OCI-LY1 (cell line): Measurements from ENCODE around the gene CXCR6.

Source experiments
- H2AFZ ChIP-seq: fragments of 200-600 bp; sonication (generic), shearing (Covaris generic); 2 replicates; pipeline ENCODE4 v1.6.0; 2014; ENCODE audit warnings: antibody characterized with exemption, mild to moderate bottlenecking, low read length
- H3F3A ChIP-seq: fragments of 200-600 bp; sonication (generic), shearing (Covaris generic); 2 replicates; pipeline ENCODE4 v1.6.0; 2014; ENCODE audit warnings: mild to moderate bottlenecking, antibody characterized with exemption, low read length, moderate library complexity; ENCODE audit not compliant: insufficient read depth
- H3K27ac ChIP-seq: fragments of 200-600 bp; sonication (generic); 2 replicates; pipeline ENCODE4 v1.5.1; 2014; ENCODE audit warnings: low read length, mixed run types, mild to moderate bottlenecking, low read depth; ENCODE audit not compliant: poor library complexity, severe bottlenecking
- H3K27me3 ChIP-seq: fragments of 200-600 bp; sonication (generic); 2 replicates; pipeline ENCODE4 v1.6.0; 2014; ENCODE audit warnings: antibody characterized with exemption, mild to moderate bottlenecking, low read length, moderate library complexity; ENCODE audit not compliant: insufficient read depth
- H3K36me3 ChIP-seq: fragments of 200-600 bp; sonication (generic); 2 replicates; pipeline ENCODE4 v1.6.1; 2014; ENCODE audit warnings: mild to moderate bottlenecking, antibody characterized with exemption, low read length, moderate library complexity, mixed read lengths; ENCODE audit not compliant: insufficient read depth
- H3K4me1 ChIP-seq: fragments of 200-600 bp; sonication (generic); 2 replicates; pipeline ENCODE4 v1.5.1; 2014; ENCODE audit warnings: mild to moderate bottlenecking, low read length, moderate library complexity; ENCODE audit not compliant: insufficient read depth, severe bottlenecking
- H3K4me2 ChIP-seq: fragments of 200-600 bp; sonication (generic), shearing (Covaris generic); 2 replicates; pipeline ENCODE4 v1.6.1; 2014; ENCODE audit warnings: low read length
- H3K4me3 ChIP-seq: fragments of 200-600 bp; sonication (generic); 2 replicates; pipeline ENCODE4 v1.5.1; 2014; ENCODE audit warnings: low read length, low read depth, mild to moderate bottlenecking, mixed read lengths; ENCODE audit not compliant: poor library complexity, severe bottlenecking
- H3K79me2 ChIP-seq: fragments of 200-600 bp; shearing (Covaris generic); 2 replicates; pipeline ENCODE4 v1.6.1; 2016; ENCODE audit warnings: mixed run types, low read length, mixed read lengths; ENCODE audit not compliant: insufficient read depth
- H3K9ac ChIP-seq: fragments of 200-600 bp; sonication (generic), shearing (Covaris generic); 2 replicates; pipeline ENCODE4 v1.6.1; 2014; ENCODE audit warnings: mild to moderate bottlenecking, low read length, mixed read lengths
- H3K9me2 ChIP-seq: fragments of 200-600 bp; sonication (generic), shearing (Covaris generic); 2 replicates; pipeline ENCODE4 v1.6.1; 2014; ENCODE audit warnings: low read depth, mild to moderate bottlenecking, low read length, mixed read lengths
- H3K9me3 ChIP-seq: fragments of 200-600 bp; shearing (Covaris generic); 2 replicates; pipeline ENCODE4 v1.6.1; 2014; ENCODE audit warnings: low read length, mixed read lengths
- H4K20me1 ChIP-seq: fragments of 200-600 bp; sonication (generic), shearing (Covaris generic); 2 replicates; pipeline ENCODE4 v1.6.0; 2016; ENCODE audit warnings: mild to moderate bottlenecking, low read length; ENCODE audit not compliant: insufficient read depth
- EZH2 ChIP-seq: fragments of 200-600 bp; sonication (generic), shearing (Covaris generic); IDR thresholded peaks from 2 replicates; pipeline ENCODE4 v1.8.0; 2017; ENCODE audit warnings: borderline replicate concordance, mixed run types, mild to moderate bottlenecking, antibody characterized with exemption, low read length, moderate library complexity, mixed read lengths
- TF ChIP-seq, protein P1 (sequence below): fragments of 200-600 bp; sonication (generic), shearing (Covaris generic); IDR thresholded peaks from 2 replicates; pipeline ENCODE4 v1.5.1; 2017; ENCODE audit warnings: mild to moderate bottlenecking, antibody characterized with exemption, low read length, moderate library complexity, mixed read lengths

CXCR6 gene

DNA sequence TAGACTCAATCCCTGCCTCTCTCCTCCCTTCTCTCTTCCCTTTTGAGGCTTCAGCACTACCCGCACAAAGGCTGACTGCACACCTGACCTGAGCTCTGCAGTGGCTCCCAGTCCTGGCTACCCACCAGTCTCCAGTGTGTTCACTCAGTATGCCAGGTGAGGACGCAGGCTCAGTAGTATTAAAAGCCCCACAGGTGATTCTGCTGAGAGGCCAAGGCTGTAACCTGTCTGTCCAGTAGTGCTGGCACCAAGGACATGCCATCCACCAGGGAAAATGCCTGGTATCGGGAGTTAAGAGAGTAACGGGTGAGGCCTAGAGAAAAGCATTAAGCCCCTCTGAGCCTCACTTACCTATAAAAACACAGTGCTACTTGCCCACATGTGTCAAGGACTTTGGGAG, 31.4 kb downstream of the CXCR6 start:
- H3K9me3 ChIP-seq, result no peaks in the 10 kb centered on the region
- H3K27ac ChIP-seq, result no peak overlapping the region
- H2AFZ ChIP-seq, result no peak overlapping the region
- H3F3A ChIP-seq, result no peaks in the 10 kb centered on the region
- H3K27me3 ChIP-seq, result no peaks in the 10 kb centered on the region
- no peaks in the 10 kb centered on the region for H3K9me2 ChIP-seq
- H4K20me1 ChIP-seq, result no peaks in the 10 kb centered on the region
- no peak overlapping the region for H3K4me2 ChIP-seq
- peaks cover 32% of the 10 kb centered on the region for H3K4me1 ChIP-seq
- no peak overlapping the region for H3K4me3 ChIP-seq
- TF ChIP-seq, protein P1, sequence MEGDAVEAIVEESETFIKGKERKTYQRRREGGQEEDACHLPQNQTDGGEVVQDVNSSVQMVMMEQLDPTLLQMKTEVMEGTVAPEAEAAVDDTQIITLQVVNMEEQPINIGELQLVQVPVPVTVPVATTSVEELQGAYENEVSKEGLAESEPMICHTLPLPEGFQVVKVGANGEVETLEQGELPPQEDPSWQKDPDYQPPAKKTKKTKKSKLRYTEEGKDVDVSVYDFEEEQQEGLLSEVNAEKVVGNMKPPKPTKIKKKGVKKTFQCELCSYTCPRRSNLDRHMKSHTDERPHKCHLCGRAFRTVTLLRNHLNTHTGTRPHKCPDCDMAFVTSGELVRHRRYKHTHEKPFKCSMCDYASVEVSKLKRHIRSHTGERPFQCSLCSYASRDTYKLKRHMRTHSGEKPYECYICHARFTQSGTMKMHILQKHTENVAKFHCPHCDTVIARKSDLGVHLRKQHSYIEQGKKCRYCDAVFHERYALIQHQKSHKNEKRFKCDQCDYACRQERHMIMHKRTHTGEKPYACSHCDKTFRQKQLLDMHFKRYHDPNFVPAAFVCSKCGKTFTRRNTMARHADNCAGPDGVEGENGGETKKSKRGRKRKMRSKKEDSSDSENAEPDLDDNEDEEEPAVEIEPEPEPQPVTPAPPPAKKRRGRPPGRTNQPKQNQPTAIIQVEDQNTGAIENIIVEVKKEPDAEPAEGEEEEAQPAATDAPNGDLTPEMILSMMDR, result no peak
- no peak for TF ChIP-seq EZH2
- no peak overlapping the region for H3K9ac ChIP-seq
- H3K36me3 ChIP-seq, result peaks cover 85% of the 10 kb centered on the region
- H3K79me2 ChIP-seq, result no peaks in the 10 kb centered on the region

DNA sequence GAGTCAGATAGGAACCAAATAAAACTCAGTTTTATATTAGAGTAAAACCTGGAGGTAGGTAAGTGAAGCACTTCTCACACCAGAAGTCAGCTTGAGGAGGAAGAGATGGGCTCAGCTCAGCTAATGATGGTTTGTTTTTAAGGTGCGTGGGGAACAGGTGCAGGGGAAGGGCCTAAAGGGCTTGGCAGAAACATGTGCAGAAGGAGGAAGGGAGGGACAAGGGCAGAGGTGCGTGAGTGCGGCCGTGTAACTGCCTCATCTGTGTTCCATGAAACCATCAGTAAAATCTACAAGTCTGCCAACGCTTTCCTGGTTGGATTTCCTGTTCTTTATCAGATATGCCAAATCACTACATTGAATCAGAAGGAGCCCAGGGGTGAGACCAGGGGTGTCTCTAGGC, 32.4 kb downstream of the CXCR6 start:
- no peaks in the 10 kb centered on the region for H3K27me3 ChIP-seq
- peaks cover 86% of the 10 kb centered on the region for H3K36me3 ChIP-seq
- no peak overlapping the region for H3K27ac ChIP-seq
- H3K9me3 ChIP-seq, result no peaks in the 10 kb centered on the region
- TF ChIP-seq, protein P1, result no peak
- TF ChIP-seq EZH2, result no peak
- no peak overlapping the region for H3K4me3 ChIP-seq
- H3K9ac ChIP-seq, result no peak overlapping the region
- H3K79me2 ChIP-seq, result no peaks in the 10 kb centered on the region
- no peaks in the 10 kb centered on the region for H4K20me1 ChIP-seq
- H3K4me1 ChIP-seq, result peaks cover 32% of the 10 kb centered on the region
- no peak overlapping the region for H2AFZ ChIP-seq
- no peaks in the 10 kb centered on the region for H3F3A ChIP-seq
- no peak overlapping the region for H3K4me2 ChIP-seq
- H3K9me2 ChIP-seq, result no peaks in the 10 kb centered on the region

DNA sequence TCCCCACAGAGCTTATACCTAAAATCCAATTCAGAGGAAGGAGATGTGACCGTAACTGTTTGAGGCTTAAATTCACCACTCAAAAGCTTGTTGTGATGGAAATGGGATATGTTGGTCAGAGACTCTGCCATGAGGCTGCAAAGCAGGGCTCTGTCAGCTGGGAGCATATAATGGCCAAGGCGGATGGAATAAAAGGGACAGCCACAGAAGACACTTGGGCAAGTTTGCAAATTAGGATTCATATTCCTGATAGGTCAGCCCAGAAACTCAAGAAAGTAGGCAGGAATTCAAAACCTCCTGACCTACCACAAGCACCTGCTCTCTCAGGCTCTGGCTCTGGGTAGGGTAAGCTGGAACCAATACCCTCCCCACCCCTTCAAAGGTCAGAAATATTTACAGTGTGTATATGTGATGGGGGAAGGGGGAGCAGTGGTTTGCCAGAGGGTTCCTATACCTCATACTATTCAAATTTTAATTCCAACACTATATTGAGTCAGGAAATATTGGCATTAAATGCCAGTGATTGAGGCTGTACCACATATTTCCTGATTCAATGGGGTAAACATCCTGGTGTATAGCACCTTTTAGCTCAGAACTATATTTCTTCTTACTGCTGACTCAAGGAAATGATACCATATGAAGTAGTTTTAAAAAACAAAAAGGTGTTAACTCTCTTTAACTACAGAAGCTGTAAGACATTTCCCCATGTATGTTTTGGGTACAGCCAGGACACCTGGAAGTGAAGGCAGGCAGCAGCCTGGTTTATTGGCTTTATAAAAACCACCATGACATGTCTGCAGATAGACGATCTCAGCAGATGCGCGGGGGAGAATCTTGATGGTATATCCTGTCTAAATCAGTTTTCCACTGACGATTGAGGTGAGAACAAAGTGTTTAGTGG, 33.2 kb downstream of the CXCR6 start:
- H4K20me1 ChIP-seq, result no peaks in the 10 kb centered on the region
- H3K79me2 ChIP-seq, result no peaks in the 10 kb centered on the region
- no peak overlapping the region for H2AFZ ChIP-seq
- H3K36me3 ChIP-seq, result peaks cover 88% of the 10 kb centered on the region
- no peak overlapping the region for H3K4me3 ChIP-seq
- peaks cover 32% of the 10 kb centered on the region for H3K4me1 ChIP-seq
- no peaks in the 10 kb centered on the region for H3K27me3 ChIP-seq
- no peaks in the 10 kb centered on the region for H3K9me2 ChIP-seq
- no peaks in the 10 kb centered on the region for H3F3A ChIP-seq
- no peak overlapping the region for H3K4me2 ChIP-seq
- no peak for TF ChIP-seq EZH2
- TF ChIP-seq, protein P1, result no peak
- no peak overlapping the region for H3K27ac ChIP-seq
- no peak overlapping the region for H3K9ac ChIP-seq
- H3K9me3 ChIP-seq, result no peaks in the 10 kb centered on the region
